Measurements from ENCODE around the gene MUCL3. TPM values are rescaled to one million over a fixed set of nuclear protein-coding genes. Genes with fewer than 3 reads are reported as not detected.
"Not testable (repeated sequence)": the region's sequence is repeated elsewhere in the genome, so short reads cannot be mapped to it uniquely, and the experiment has no call there.

Gene MUCL3
- total RNA-seq, 2 donors from 2014 or later: not detected

- peaks cover 6 to 26% of the 10 kb centered on the region in 2 donors for H3K36me3 ChIP-seq
Measured at GRCh38 chr6:30896541-30896940, 44.2 kb upstream of the MUCL3 start.

GRCh38 chr6:30897882-30898281 lies 42.9 kb upstream of the MUCL3 start:
- WGBS: 88% methylated on average over 15 of the region's 16 CpGs

More at GRCh38 chr6:30896541-30896940, 44.2 kb upstream of the MUCL3 start:
- TF ChIP-seq POLR2AphosphoS5 (IDR thresholded peaks at IDR 0.05) (no peak), POLR2A (IDR thresholded peaks at IDR 0.05) (no peak), CTCF (IDR thresholded peaks at IDR 0.05) (no peak)
- no peaks in the 10 kb centered on the region for H3K4me1 ChIP-seq (replicated peaks)
- no peaks in the 10 kb centered on the region for H3K27me3 ChIP-seq (replicated peaks; ENCODE audit: insufficient read depth)
- intact Hi-C loops (cut with DNase I): no loop called here
- no peak overlapping the region for H3K4me3 ChIP-seq
- no peak for DNase-seq (ENCODE audit: low spot score)
- H3K9me3 ChIP-seq: no peaks in the 10 kb centered on the region
- no peak overlapping the region for H3K27ac ChIP-seq
- WGBS: 93% methylated on average over 13 of the region's 13 CpGs

GRCh38 chr6:30898750-30899360 lies 41.9 kb upstream of the MUCL3 start:
- intact Hi-C loops (cut with DNase I): no loop called here
- H3K27me3 ChIP-seq (replicated peaks; ENCODE audit: insufficient read depth): no peaks in the 10 kb centered on the region
- WGBS: 69% methylated on average over 23 of the region's 23 CpGs
- peaks cover 0 to 26% of the 10 kb centered on the region in 2 donors for H3K36me3 ChIP-seq
- no peaks in the 10 kb centered on the region for H3K9me3 ChIP-seq
- no peak overlapping the region for H3K4me3 ChIP-seq
- TF ChIP-seq POLR2AphosphoS5 (IDR thresholded peaks at IDR 0.05) (no peak), POLR2A (IDR thresholded peaks at IDR 0.05) (no peak)
- H3K27ac ChIP-seq: no peak overlapping the region
- no peak for DNase-seq (ENCODE audit: low spot score)
- no peaks in the 10 kb centered on the region for H3K4me1 ChIP-seq (replicated peaks)

More at GRCh38 chr6:30897882-30898281, 42.9 kb upstream of the MUCL3 start:
- intact Hi-C loops (cut with DNase I): no loop called here
- no peaks in the 10 kb centered on the region for H3K27me3 ChIP-seq (replicated peaks; ENCODE audit: insufficient read depth)
- no peaks in the 10 kb centered on the region for H3K4me1 ChIP-seq (replicated peaks)
- TF ChIP-seq POLR2A (IDR thresholded peaks at IDR 0.05) (no peak), CTCF (IDR thresholded peaks at IDR 0.05) (no peak), POLR2AphosphoS5 (IDR thresholded peaks at IDR 0.05) (no peak)
- DNase-seq (ENCODE audit: low spot score): no peak
- no peak overlapping the region for H3K27ac ChIP-seq
- H3K36me3 ChIP-seq: peaks cover 0 to 26% of the 10 kb centered on the region in 2 donors
- H3K9me3 ChIP-seq: no peaks in the 10 kb centered on the region
- no peak overlapping the region for H3K4me3 ChIP-seq

GRCh38 chr6:30900863-30901417 lies 39.8 kb upstream of the MUCL3 start:
- H3K4me3 ChIP-seq: no peak overlapping the region
- H3K27ac ChIP-seq: no peak overlapping the region
- intact Hi-C loops (cut with DNase I): no loop called here
- WGBS: 65% methylated on average over 1 of the region's 1 CpG
- H3K27me3 ChIP-seq (replicated peaks; ENCODE audit: insufficient read depth): no peaks in the 10 kb centered on the region
- no peaks in the 10 kb centered on the region for H3K9me3 ChIP-seq
- no peak for TF ChIP-seq POLR2AphosphoS5 (IDR thresholded peaks at IDR 0.05)
- TF ChIP-seq CTCF (IDR thresholded peaks at IDR 0.05): no peak
- no peak for TF ChIP-seq POLR2A (IDR thresholded peaks at IDR 0.05)
- no peak for DNase-seq (ENCODE audit: low spot score)
- H3K4me1 ChIP-seq (replicated peaks): no peaks in the 10 kb centered on the region
- H3K36me3 ChIP-seq: peaks cover 0 to 20% of the 10 kb centered on the region in 2 donors

GRCh38 chr6:30901436-30901835 lies 39.3 kb upstream of the MUCL3 start:
- TF ChIP-seq POLR2AphosphoS5 (IDR thresholded peaks at IDR 0.05) (no peak), POLR2A (IDR thresholded peaks at IDR 0.05) (no peak), CTCF (IDR thresholded peaks at IDR 0.05) (no peak)
- Histone ChIP-seq H3K36me3 (peaks cover 0 to 20% of the 10 kb centered on the region in 2 donors), H3K4me1 (replicated peaks) (no peaks in the 10 kb centered on the region), H3K27ac (no peak overlapping the region), H3K4me3 (no peak overlapping the region), H3K27me3 (replicated peaks; ENCODE audit: insufficient read depth) (no peaks in the 10 kb centered on the region), H3K9me3 (no peaks in the 10 kb centered on the region)
- intact Hi-C loops (cut with DNase I): no loop called here
- DNase-seq (ENCODE audit: low spot score): no peak

- intact Hi-C loops (cut with DNase I); DNase-seq (ENCODE audit: low spot score); H3K4me1 ChIP-seq (replicated peaks); H3K27me3 ChIP-seq (replicated peaks; ENCODE audit: insufficient read depth); H3K27ac ChIP-seq; H3K4me3 ChIP-seq; H3K9me3 ChIP-seq: not testable (repeated sequence)
- 49% methylated on average over 9 of the region's 9 CpGs for WGBS
- H3K36me3 ChIP-seq: peaks cover 0 to 16% of the 10 kb centered on the region in 2 donors
Measured at GRCh38 chr6:30902196-30902595, 38.6 kb upstream of the MUCL3 start.

Data from prostate gland (tissue), 2 donors.